Testis (tissue), 2 donors: ENCODE measurements around the gene SCN4A.
"Not testable (repeated sequence)": the region's sequence is repeated elsewhere in the genome, so short reads cannot be mapped to it uniquely, and the experiment has no call there.

Experiments used
- CTCF ChIP-seq, 3 experiments: fragments of 450-650 bp in 2 of 3; fragments of 200-600 bp in 1 of 3; sonication (generic) in 1 of 3; IDR thresholded peaks; one replicate each; pipeline ENCODE4 v1.5.1; 2016 to 2019; ENCODE audit warnings: antibody characterized with exemption in 3 of 3, mild to moderate bottlenecking in 2 of 3, moderate library complexity in 1 of 3
- POLR2A ChIP-seq: fragments of 450-650 bp; IDR thresholded peaks from one replicate; pipeline ENCODE4 v1.6.1; 2017; ENCODE audit warnings: antibody characterized with exemption, mild to moderate bottlenecking, moderate library complexity

DNA sequence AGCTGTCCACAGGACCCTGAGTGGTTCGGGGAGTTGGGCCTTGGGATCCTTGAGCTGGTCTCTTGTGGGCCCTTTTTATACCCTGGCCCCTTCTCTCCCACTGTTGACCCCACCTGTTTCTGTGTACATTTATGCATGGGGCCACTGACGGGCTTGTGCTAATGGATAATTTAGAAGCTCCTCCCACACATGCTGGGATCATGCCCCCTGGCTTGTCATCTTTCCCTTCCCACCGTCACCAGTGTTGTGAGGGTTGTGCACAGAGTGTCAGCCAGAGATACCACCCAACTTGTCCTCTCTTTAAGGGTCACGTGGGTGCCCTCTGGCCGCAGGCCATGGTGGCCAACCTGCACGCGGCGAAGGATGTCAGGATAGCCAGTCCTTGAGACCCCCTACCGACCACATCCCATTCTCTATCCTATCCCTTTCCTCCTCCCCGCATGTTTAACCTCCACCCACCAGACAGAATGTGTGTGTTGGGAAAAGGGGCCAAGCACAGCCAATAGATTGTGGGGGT is 53.9 kb downstream of the SCN4A start, which contains the start of gene GH1:
- not testable (repeated sequence) for TF ChIP-seq POLR2A; CTCF (IDR thresholded peaks at IDR 0.05)
